Neural progenitor cell (in vitro differentiated cells): ENCODE measurements around the gene MCTP2. TPM values are rescaled to one million over a fixed set of nuclear protein-coding genes. Genes with fewer than 3 reads are reported as not detected.

Source experiments
- DNase-seq: peaks from one replicate; pipeline ENCODE4 v3.0.0-alpha.2; 2016; ENCODE audit warnings: low spot score
- H2AFZ ChIP-seq: fragments of 200-600 bp; sonication (generic); replicated peaks from 2 replicates; pipeline ENCODE4 v1.6.1; 2016; ENCODE audit warnings: antibody characterized with exemption
- H3F3A ChIP-seq: fragments of 200-600 bp; sonication (generic); 2 replicates; pipeline ENCODE4 v1.6.1; 2016; ENCODE audit warnings: antibody characterized with exemption, low read depth
- H3K27ac ChIP-seq: fragments of 200-600 bp; sonication (generic); 2 replicates; pipeline ENCODE4 v1.5.1; 2016; ENCODE audit warnings: mild to moderate bottlenecking
- H3K27me3 ChIP-seq: fragments of 200-600 bp; sonication (generic); 2 replicates; pipeline ENCODE4 v1.6.1; 2016; ENCODE audit warnings: mild to moderate bottlenecking, moderate library complexity
- H3K36me3 ChIP-seq: fragments of 200-600 bp; sonication (generic); 2 replicates; pipeline ENCODE4 v1.5.1; 2016
- H3K4me1 ChIP-seq: fragments of 200-600 bp; sonication (generic); 2 replicates; pipeline ENCODE4 v1.6.1; 2016; ENCODE audit warnings: mixed run types
- H3K4me2 ChIP-seq: fragments of 200-600 bp; sonication (generic); 2 replicates; pipeline ENCODE4 v1.6.1; 2016
- H3K4me3 ChIP-seq: fragments of 200-600 bp; sonication (generic); 2 replicates; pipeline ENCODE4 v1.5.1; 2016
- H3K79me2 ChIP-seq: fragments of 200-600 bp; sonication (generic); 2 replicates; pipeline ENCODE4 v1.6.1; 2016; ENCODE audit warnings: low read depth
- H3K9ac ChIP-seq: fragments of 200-600 bp; sonication (generic); 2 replicates; pipeline ENCODE4 v1.6.1; 2016
- H3K9me3 ChIP-seq: fragments of 200-600 bp; sonication (generic); 2 replicates; pipeline ENCODE4 v1.5.1; 2016; ENCODE audit warnings: low read depth
- H4K20me1 ChIP-seq: fragments of 200-600 bp; sonication (generic); 2 replicates; pipeline ENCODE4 v1.6.1; 2016; ENCODE audit warnings: low read depth
- H3K27ac Mint-ChIP-seq: 3 replicates; pipeline ENCODE4 v1.8.0; 2021; ENCODE audit warnings: mixed read lengths
- H3K27me3 Mint-ChIP-seq: 2 replicates; pipeline ENCODE4 v1.8.0; 2022; ENCODE audit warnings: low read depth, mild to moderate bottlenecking, inconsistent platforms, moderate library complexity, mixed read lengths; ENCODE audit not compliant: insufficient read depth
- H3K36me3 Mint-ChIP-seq: 3 replicates; pipeline ENCODE4 v1.8.0; 2021; ENCODE audit warnings: mixed read lengths
- H3K4me1 Mint-ChIP-seq: 3 replicates; pipeline ENCODE4 v1.8.0; 2021; ENCODE audit warnings: mixed read lengths
- H3K4me3 Mint-ChIP-seq: 3 replicates; pipeline ENCODE4 v1.8.0; 2021; ENCODE audit warnings: mild to moderate bottlenecking, moderate library complexity, mixed read lengths
- H3K9me3 Mint-ChIP-seq: 3 replicates; pipeline ENCODE4 v1.8.0; 2020; ENCODE audit warnings: mixed read lengths
- CTCF ChIP-seq: fragments of 200-600 bp; sonication (generic); IDR thresholded peaks from 2 replicates; pipeline ENCODE4 v1.5.1; 2017; ENCODE audit warnings: antibody characterized with exemption, mild to moderate bottlenecking
- EZH2 ChIP-seq: fragments of 200-600 bp; sonication (generic); IDR thresholded peaks from 2 replicates; pipeline ENCODE4 v1.6.1; 2017; ENCODE audit warnings: antibody characterized with exemption, mild to moderate bottlenecking, moderate library complexity
- EZH2phosphoT487 ChIP-seq: fragments of 200-600 bp; sonication (generic); IDR thresholded peaks from 2 replicates; pipeline ENCODE4 v1.6.1; 2017; ENCODE audit warnings: antibody characterized with exemption
- total RNA-seq: library from RNA; depleted of rRNA; stranded (reverse); fragments of >200 nt; gene quantifications from 2 replicates; pipeline ENCODE4 v1.2.3, GENCODE V29; 2015; ENCODE audit warnings: low replicate concordance

MCTP2 gene
- total RNA-seq, 1 donor from 2014 or later = 0.17 TPM

DNA sequence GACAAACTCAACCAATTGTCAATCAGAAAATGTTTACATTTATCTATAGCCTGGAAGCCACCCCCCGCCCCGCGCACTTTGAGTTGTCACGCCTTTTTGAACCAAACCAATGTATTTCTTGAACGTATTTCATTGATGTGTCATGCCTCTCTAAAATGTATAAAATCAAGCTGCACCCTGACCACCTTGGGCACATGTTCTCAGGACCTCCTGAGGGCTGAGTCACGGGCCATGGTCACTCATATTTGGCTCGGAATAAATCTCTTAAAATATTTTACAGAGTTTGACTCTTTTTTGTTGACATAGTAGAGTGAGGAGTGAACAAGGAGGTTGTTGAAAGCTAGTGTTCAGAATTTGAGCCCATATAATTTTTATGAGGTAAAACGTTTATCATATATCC lies 6.5 kb downstream of the MCTP2 start:
- no peak for DNase-seq
- no peaks in the 10 kb centered on the region for H3K4me1 ChIP-seq
- peaks cover 20% of the 10 kb centered on the region for H3K27me3 ChIP-seq
- peaks cover 3% of the 10 kb centered on the region for H3K27me3 Mint-ChIP-seq
- no peaks in the 10 kb centered on the region for H3K4me1 Mint-ChIP-seq
- peaks cover under 1% of the 10 kb centered on the region for H3F3A ChIP-seq
- H3K27ac Mint-ChIP-seq = no peak overlapping the region
- H3K27ac ChIP-seq = no peak overlapping the region
- no peak overlapping the region for H3K4me3 ChIP-seq
- TF ChIP-seq CTCF = no peak
- no peak for TF ChIP-seq EZH2phosphoT487
- no peak for TF ChIP-seq EZH2
- no peak overlapping the region for H3K4me3 Mint-ChIP-seq
- H3K9me3 Mint-ChIP-seq = no peaks in the 10 kb centered on the region
- no peak overlapping the region for H2AFZ ChIP-seq
- no peak overlapping the region for H3K4me2 ChIP-seq
- no peaks in the 10 kb centered on the region for H4K20me1 ChIP-seq
- H3K9me3 ChIP-seq = no peaks in the 10 kb centered on the region
- no peaks in the 10 kb centered on the region for H3K36me3 ChIP-seq
- H3K36me3 Mint-ChIP-seq = no peaks in the 10 kb centered on the region
- no peaks in the 10 kb centered on the region for H3K79me2 ChIP-seq
- no peak overlapping the region for H3K9ac ChIP-seq

GRCh38 chr15:94238539-94239118 lies 7.3 kb downstream of the MCTP2 start:
- no peak for DNase-seq
- Histone ChIP-seq H4K20me1 (no peaks in the 10 kb centered on the region), H3K79me2 (no peaks in the 10 kb centered on the region), H3K4me2 (no peak overlapping the region), H3K27me3 (peaks cover 13% of the 10 kb centered on the region), H3K27ac (no peak overlapping the region), H3K9me3 (no peaks in the 10 kb centered on the region), H3F3A (peaks cover 8% of the 10 kb centered on the region), H3K4me3 (no peak overlapping the region), H3K4me1 (no peaks in the 10 kb centered on the region), H3K36me3 (no peaks in the 10 kb centered on the region), H2AFZ (no peak overlapping the region), H3K9ac (no peak overlapping the region)
- no peaks in the 10 kb centered on the region for H3K9me3 Mint-ChIP-seq
- H3K36me3 Mint-ChIP-seq = no peaks in the 10 kb centered on the region
- H3K4me1 Mint-ChIP-seq = no peaks in the 10 kb centered on the region
- H3K4me3 Mint-ChIP-seq = no peak overlapping the region
- peaks cover 3% of the 10 kb centered on the region for H3K27me3 Mint-ChIP-seq
- H3K27ac Mint-ChIP-seq = no peak overlapping the region
- no peak for TF ChIP-seq CTCF
- no peak for TF ChIP-seq EZH2
- no peak for TF ChIP-seq EZH2phosphoT487

GRCh38 chr15:94239474-94239873 lies 8.1 kb downstream of the MCTP2 start:
- Histone ChIP-seq H3K36me3 (no peaks in the 10 kb centered on the region), H3K4me1 (no peaks in the 10 kb centered on the region), H2AFZ (no peak overlapping the region), H4K20me1 (no peaks in the 10 kb centered on the region), H3K27ac (no peak overlapping the region), H3F3A (peaks cover 17% of the 10 kb centered on the region), H3K79me2 (no peaks in the 10 kb centered on the region), H3K27me3 (peaks cover 4% of the 10 kb centered on the region), H3K4me2 (no peak overlapping the region), H3K9me3 (no peaks in the 10 kb centered on the region), H3K9ac (no peak overlapping the region), H3K4me3 (no peak overlapping the region)
- Mint-ChIP-seq H3K4me3 (no peak overlapping the region), H3K27me3 (peaks cover 3% of the 10 kb centered on the region), H3K36me3 (no peaks in the 10 kb centered on the region), H3K4me1 (no peaks in the 10 kb centered on the region), H3K9me3 (no peaks in the 10 kb centered on the region), H3K27ac (no peak overlapping the region)
- DNase-seq = no peak
- TF ChIP-seq CTCF (no peak), EZH2 (no peak), EZH2phosphoT487 (no peak)
